KMS-11 (cell line): ENCODE measurements around the gene DDX56.
"Not testable (repeated sequence)": the region's sequence is repeated elsewhere in the genome, so short reads cannot be mapped to it uniquely, and the experiment has no call there.

Source experiments
- H2AFZ ChIP-seq: fragments of 200-600 bp; sonication (generic); 2 replicates; pipeline ENCODE4 v1.6.1; 2016; ENCODE audit warnings: antibody characterized with exemption, mixed run types, low read depth
- H3K27ac ChIP-seq: fragments of 200-600 bp; sonication (generic); 2 replicates; pipeline ENCODE4 v1.6.1; 2016; ENCODE audit warnings: mild to moderate bottlenecking, mixed run types
- H3K27me3 ChIP-seq: fragments of 200-600 bp; sonication (generic); 2 replicates; pipeline ENCODE4 v1.6.1; 2017; ENCODE audit warnings: mild to moderate bottlenecking, low read depth, mixed run types, moderate library complexity; ENCODE audit not compliant: insufficient read depth
- H3K36me3 ChIP-seq: fragments of 200-600 bp; sonication (generic); 2 replicates; pipeline ENCODE4 v1.6.1; 2017; ENCODE audit warnings: mild to moderate bottlenecking, mixed run types; ENCODE audit not compliant: insufficient read depth
- H3K4me1 ChIP-seq: fragments of 200-600 bp; sonication (generic); 2 replicates; pipeline ENCODE4 v1.6.1; 2016; ENCODE audit warnings: mild to moderate bottlenecking, low read depth, mixed run types; ENCODE audit not compliant: poor library complexity, severe bottlenecking
- H3K4me2 ChIP-seq: fragments of 200-600 bp; sonication (generic); 2 replicates; pipeline ENCODE4 v1.7.0; 2016; ENCODE audit warnings: mild to moderate bottlenecking, mixed run types
- H3K4me3 ChIP-seq: fragments of 200-600 bp; sonication (generic); IDR thresholded peaks from 2 replicates; pipeline ENCODE4 v1.6.1; 2017; ENCODE audit warnings: low read depth, low read length, mixed read lengths; ENCODE audit not compliant: insufficient read depth
- H3K79me2 ChIP-seq: fragments of 200-600 bp; sonication (generic); 2 replicates; pipeline ENCODE4 v1.6.1; 2016; ENCODE audit warnings: low read depth, mixed run types; ENCODE audit not compliant: insufficient read depth
- H3K9ac ChIP-seq: fragments of 200-600 bp; sonication (generic); 2 replicates; pipeline ENCODE4 v1.6.1; 2016; ENCODE audit warnings: mild to moderate bottlenecking, mixed run types
- H4K20me1 ChIP-seq: fragments of 200-600 bp; sonication (generic); 2 replicates; pipeline ENCODE4 v1.6.1; 2016; ENCODE audit warnings: mild to moderate bottlenecking, mixed run types; ENCODE audit not compliant: insufficient read depth
- TF ChIP-seq, protein P1 (sequence below): fragments of 200-600 bp; sonication (generic); conservative IDR thresholded peaks from 2 replicates; pipeline ENCODE4 v1.6.1; 2017; ENCODE audit warnings: low read depth, mild to moderate bottlenecking, antibody characterized with exemption, low read length, moderate library complexity, mixed read lengths

DDX56 gene

DNA sequence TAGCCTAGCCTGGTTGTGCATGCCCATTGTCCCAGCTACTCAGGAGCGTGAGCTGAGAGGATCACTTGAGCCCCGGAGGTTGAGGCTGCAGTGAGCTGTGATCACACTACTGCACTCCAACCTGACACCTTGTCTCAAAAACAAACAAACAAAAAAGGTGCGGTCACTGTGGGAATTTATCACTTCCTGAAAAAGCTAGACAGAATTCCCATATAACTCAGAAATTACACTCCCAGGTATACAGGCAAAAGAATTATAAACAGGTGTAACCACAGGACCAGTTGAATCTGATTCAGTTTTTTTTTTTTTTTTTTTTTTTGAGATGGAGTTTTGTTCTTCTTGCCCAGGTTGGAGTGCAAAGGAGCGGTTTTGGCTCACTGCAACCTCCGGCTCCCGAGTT lies 29.5 kb upstream of the DDX56 start:
- H4K20me1 ChIP-seq: no peaks in the 10 kb centered on the region
- TF ChIP-seq, protein P1, sequence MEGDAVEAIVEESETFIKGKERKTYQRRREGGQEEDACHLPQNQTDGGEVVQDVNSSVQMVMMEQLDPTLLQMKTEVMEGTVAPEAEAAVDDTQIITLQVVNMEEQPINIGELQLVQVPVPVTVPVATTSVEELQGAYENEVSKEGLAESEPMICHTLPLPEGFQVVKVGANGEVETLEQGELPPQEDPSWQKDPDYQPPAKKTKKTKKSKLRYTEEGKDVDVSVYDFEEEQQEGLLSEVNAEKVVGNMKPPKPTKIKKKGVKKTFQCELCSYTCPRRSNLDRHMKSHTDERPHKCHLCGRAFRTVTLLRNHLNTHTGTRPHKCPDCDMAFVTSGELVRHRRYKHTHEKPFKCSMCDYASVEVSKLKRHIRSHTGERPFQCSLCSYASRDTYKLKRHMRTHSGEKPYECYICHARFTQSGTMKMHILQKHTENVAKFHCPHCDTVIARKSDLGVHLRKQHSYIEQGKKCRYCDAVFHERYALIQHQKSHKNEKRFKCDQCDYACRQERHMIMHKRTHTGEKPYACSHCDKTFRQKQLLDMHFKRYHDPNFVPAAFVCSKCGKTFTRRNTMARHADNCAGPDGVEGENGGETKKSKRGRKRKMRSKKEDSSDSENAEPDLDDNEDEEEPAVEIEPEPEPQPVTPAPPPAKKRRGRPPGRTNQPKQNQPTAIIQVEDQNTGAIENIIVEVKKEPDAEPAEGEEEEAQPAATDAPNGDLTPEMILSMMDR: no peak
- no peaks in the 10 kb centered on the region for H3K27me3 ChIP-seq
- peaks cover 12% of the 10 kb centered on the region for H3K79me2 ChIP-seq
- no peak overlapping the region for H3K27ac ChIP-seq
- H3K9ac ChIP-seq: no peak overlapping the region
- no peak overlapping the region for H2AFZ ChIP-seq
- no peak overlapping the region for H3K4me3 ChIP-seq
- H3K36me3 ChIP-seq: no peaks in the 10 kb centered on the region
- peaks cover 29% of the 10 kb centered on the region for H3K4me1 ChIP-seq
- H3K4me2 ChIP-seq: no peak overlapping the region

DNA sequence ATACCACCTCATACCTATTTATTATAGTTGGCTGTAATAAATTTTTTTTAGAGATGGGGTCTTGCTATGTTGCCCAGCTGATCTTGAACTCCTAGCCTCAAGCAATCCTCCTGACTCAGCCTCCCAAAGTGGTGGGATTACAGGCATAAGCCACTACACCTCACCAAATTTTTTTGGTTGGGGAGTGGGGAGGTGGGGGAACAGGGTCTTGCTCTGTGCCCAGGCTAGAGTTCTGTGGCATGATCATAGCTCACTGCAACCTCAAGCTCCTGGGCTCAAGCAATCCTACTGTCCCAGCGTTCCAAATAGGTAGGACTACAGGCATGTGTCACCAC lies 28.8 kb upstream of the DDX56 start:
- H3K27ac ChIP-seq: no peak overlapping the region

DNA sequence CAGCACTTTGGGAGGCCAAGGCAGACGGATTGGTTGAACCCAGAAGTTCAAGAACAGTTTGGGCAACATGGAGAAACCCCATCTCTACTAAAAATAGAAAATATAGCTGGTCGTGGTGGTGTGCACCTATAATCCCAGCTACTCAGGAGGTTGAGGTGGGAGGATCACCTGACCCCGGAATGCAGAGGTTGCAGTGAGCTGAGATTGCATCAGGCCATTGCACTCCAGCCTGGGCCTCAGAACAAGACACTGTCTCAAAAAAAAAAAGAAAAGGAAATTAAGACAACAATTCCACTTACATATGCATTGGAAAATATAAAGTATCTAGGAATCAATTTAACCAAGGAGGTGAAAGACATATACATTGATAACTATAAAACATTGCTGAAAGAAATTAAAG lies 25.5 kb upstream of the DDX56 start:
- Histone ChIP-seq H2AFZ (no peak overlapping the region), H3K9ac (no peak overlapping the region), H3K36me3 (no peaks in the 10 kb centered on the region), H3K79me2 (no peaks in the 10 kb centered on the region), H3K4me3 (no peak overlapping the region), H3K4me1 (peaks cover 19% of the 10 kb centered on the region), H4K20me1 (no peaks in the 10 kb centered on the region), H3K27ac (no peak overlapping the region), H3K4me2 (no peak overlapping the region), H3K27me3 (no peaks in the 10 kb centered on the region)
- TF ChIP-seq, protein P1: no peak

More for the DNA sequence above, 28.8 kb upstream of the DDX56 start:
- no peak overlapping the region for H2AFZ ChIP-seq
- H4K20me1 ChIP-seq: no peaks in the 10 kb centered on the region
- no peak overlapping the region for H3K4me3 ChIP-seq
- H3K4me2 ChIP-seq: no peak overlapping the region
- peaks cover 5% of the 10 kb centered on the region for H3K79me2 ChIP-seq
- TF ChIP-seq, protein P1: no peak
- no peak overlapping the region for H3K9ac ChIP-seq
- H3K27me3 ChIP-seq: no peaks in the 10 kb centered on the region
- peaks cover 25% of the 10 kb centered on the region for H3K4me1 ChIP-seq
- no peaks in the 10 kb centered on the region for H3K36me3 ChIP-seq

DNA sequence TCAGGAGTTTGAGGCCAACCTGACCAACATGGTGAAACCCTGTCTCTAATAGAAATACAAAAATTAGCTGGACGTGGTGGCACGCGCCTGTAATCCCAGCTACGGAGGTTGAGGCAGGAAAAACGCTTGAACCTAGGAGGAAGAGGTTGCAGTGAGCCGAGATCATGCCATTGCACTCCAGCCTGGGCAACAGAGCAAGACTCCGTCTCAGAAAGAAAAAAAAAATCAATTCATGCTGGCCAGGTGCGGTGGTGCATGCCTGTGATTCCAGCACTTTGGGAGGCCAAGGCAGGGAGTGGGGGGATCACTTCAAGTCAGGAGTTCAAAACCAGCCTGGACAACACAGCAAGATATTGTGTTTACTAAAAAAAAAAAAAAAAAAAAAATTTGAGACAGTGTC lies 23.5 kb upstream of the DDX56 start:
- H2AFZ ChIP-seq, H3K9ac ChIP-seq, H3K27me3 ChIP-seq, H3K4me3 ChIP-seq, H4K20me1 ChIP-seq, H3K4me2 ChIP-seq, H3K79me2 ChIP-seq, H3K36me3 ChIP-seq, H3K27ac ChIP-seq: not testable (repeated sequence)
- H3K4me1 ChIP-seq: peaks cover 15% of the 10 kb centered on the region

DNA sequence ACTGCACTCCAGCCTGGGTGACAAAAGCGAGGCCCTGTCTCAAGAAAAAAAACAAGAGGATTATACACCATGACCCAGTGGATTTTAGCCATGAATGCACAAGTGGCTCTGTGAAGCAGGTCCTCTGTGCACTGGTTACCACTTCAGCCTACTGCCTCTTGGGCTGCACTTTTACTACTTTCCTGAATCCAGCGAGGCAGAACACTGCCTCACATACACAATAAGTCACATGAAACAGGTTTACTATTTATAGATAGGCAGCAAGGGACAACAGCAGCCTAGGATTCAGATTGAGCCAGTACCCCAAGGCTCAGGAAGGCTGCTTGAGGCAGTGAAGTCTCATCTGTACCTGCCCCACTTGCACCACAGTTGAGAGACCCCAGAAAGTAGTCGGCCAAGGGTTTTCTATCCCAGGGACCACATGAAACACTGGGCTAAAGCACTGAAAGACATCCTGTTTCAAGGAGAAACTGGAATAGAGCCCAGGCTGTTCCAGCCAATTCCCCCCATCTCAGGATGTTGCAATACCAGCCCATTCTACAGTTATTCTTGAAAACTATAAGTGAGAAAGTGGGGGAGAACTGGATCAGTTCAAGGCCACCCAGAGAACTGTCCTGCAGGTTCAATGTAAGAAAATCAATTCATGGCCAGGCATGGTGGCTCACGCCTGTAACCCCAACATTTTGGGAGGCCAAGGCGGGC lies 22.4 kb upstream of the DDX56 start:
- Histone ChIP-seq H2AFZ (no peak overlapping the region), H3K79me2 (no peaks in the 10 kb centered on the region), H4K20me1 (no peaks in the 10 kb centered on the region), H3K27ac (no peak overlapping the region), H3K36me3 (no peaks in the 10 kb centered on the region), H3K27me3 (no peaks in the 10 kb centered on the region), H3K4me1 (peaks cover 11% of the 10 kb centered on the region), H3K4me3 (no peak overlapping the region), H3K4me2 (no peak overlapping the region), H3K9ac (no peak overlapping the region)
- TF ChIP-seq, protein P1: no peak
